ENCODE measurements around the gene KIAA0513. TPM values are rescaled to one million over a fixed set of nuclear protein-coding genes. Genes with fewer than 3 reads are reported as not detected.

Gene KIAA0513
- total and polyA plus RNA-seq, 11 donors, result 4.5 to 14.0 (median 9.1) TPM

- H3K9me3 ChIP-seq, result no peaks in the 10 kb centered on the region
- WGBS, 4 donors, result 90 to 97% (median 94%) methylated on average over 12 to 16 of the region's 16 CpGs
- no peaks in the 10 kb centered on the region for H3K27me3 ChIP-seq
- intact Hi-C loops (cut with DNase I), result no loop called here
- H3K4me1 ChIP-seq, result peaks cover 0 to 11% (median 0%) of the 10 kb centered on the region in 12 donors
- TF ChIP-seq POLR2A (IDR thresholded peaks at IDR 0.05) (no peak), CTCF (IDR thresholded peaks at IDR 0.05) (no peak)
- no peak for ATAC-seq
- no peak for DNase-seq
- peaks cover 0 to 58% (median 19%) of the 10 kb centered on the region in 9 donors for H3K36me3 ChIP-seq
- no peak overlapping the region for H3K4me3 ChIP-seq
- H3K27ac ChIP-seq, result no peak overlapping the region
These were observed 47.8 kb downstream of the KIAA0513 start for GRCh38 chr16:85075236-85075924.

- H3K27ac ChIP-seq, result no peak overlapping the region
- no peak for TF ChIP-seq CTCF (IDR thresholded peaks at IDR 0.05)
- no peak for TF ChIP-seq POLR2A (IDR thresholded peaks at IDR 0.05)
- no peak for DNase-seq
- no peak for ATAC-seq
- H3K4me1 ChIP-seq, result peaks cover 0 to 7% (median 0%) of the 10 kb centered on the region in 12 donors
- no peaks in the 10 kb centered on the region for H3K27me3 ChIP-seq
- H3K36me3 ChIP-seq, result peaks cover 0 to 47% (median 16%) of the 10 kb centered on the region in 9 donors
- intact Hi-C loops (cut with DNase I), result no loop called here
- H3K9me3 ChIP-seq, result no peaks in the 10 kb centered on the region
- no peak overlapping the region for H3K4me3 ChIP-seq
- WGBS, 4 donors, result 82 to 94% (median 89%) methylated on average over 8 to 10 of the region's 10 CpGs
These were observed 49.4 kb downstream of the KIAA0513 start for GRCh38 chr16:85077039-85077438.

- TF ChIP-seq POLR2A (IDR thresholded peaks at IDR 0.05), result no peak
- no peak for TF ChIP-seq CTCF (IDR thresholded peaks at IDR 0.05)
- H3K36me3 ChIP-seq, result peaks cover 0 to 43% (median 16%) of the 10 kb centered on the region in 9 donors
- peaks cover 0 to 4% (median 0%) of the 10 kb centered on the region in 12 donors for H3K4me1 ChIP-seq
- H3K4me3 ChIP-seq, result no peak overlapping the region
- H3K27me3 ChIP-seq, result no peaks in the 10 kb centered on the region
- DNase-seq (no peak), ATAC-seq (no peak)
- intact Hi-C loops (cut with DNase I), result no loop called here
- H3K27ac ChIP-seq, result no peak overlapping the region
- H3K9me3 ChIP-seq, result no peaks in the 10 kb centered on the region
- 92 to 97% (median 94%) methylated on average over 10 to 16 of the region's 16 CpGs for WGBS, 4 donors
These were observed 50.1 kb downstream of the KIAA0513 start for GRCh38 chr16:85077576-85078125.

GRCh38 chr16:85078226-85078625, 50.6 kb downstream of the KIAA0513 start:
- H3K4me3 ChIP-seq, result no peak overlapping the region
- WGBS, 4 donors, result 88 to 97% (median 93%) methylated on average over 10 of the region's 10 CpGs
- intact Hi-C loops (cut with DNase I), result no loop called here
- TF ChIP-seq POLR2A (IDR thresholded peaks at IDR 0.05), result no peak
- TF ChIP-seq CTCF (IDR thresholded peaks at IDR 0.05), result no peak
- H3K4me1 ChIP-seq, result peaks cover 0 to 9% (median 0%) of the 10 kb centered on the region in 12 donors
- no peaks in the 10 kb centered on the region for H3K9me3 ChIP-seq
- H3K36me3 ChIP-seq, result peaks cover 0 to 38% (median 16%) of the 10 kb centered on the region in 9 donors
- DNase-seq (no peak), ATAC-seq (no peak)
- no peak overlapping the region for H3K27ac ChIP-seq
- H3K27me3 ChIP-seq, result no peaks in the 10 kb centered on the region

Measured in heart left ventricle (tissue), 16 donors.